CD4-positive, CD25-positive, alpha-beta regulatory T cell (primary cell): ENCODE data around the gene SLC2A2. TPM values are rescaled to one million over a fixed set of nuclear protein-coding genes. Genes with fewer than 3 reads are reported as not detected.

Experiments
- ATAC-seq, 2 donors: fragments of 150-1000 bp; cut with Tn5 transposase; one replicate each; pipeline ENCODE4 v1.10.0; 2021; ENCODE audit warnings: low read depth in 2 of 2, moderate number of reproducible peaks in 2 of 2, moderate library complexity in 1 of 2
- DNase-seq, 3 donors: peaks; one replicate each; pipeline versions ENCODE4 v3.0.0 to v3.0.0-alpha.2; 2012 to 2022; ENCODE audit warnings: mixed read lengths in 1 of 3
- H3K27ac ChIP-seq: one replicate; pipeline ENCODE4 v1.7.0; 2013; ENCODE audit warnings: mild to moderate bottlenecking, low read length; ENCODE audit not compliant: insufficient read depth, poor library complexity, severe bottlenecking
- H3K27me3 ChIP-seq: one replicate; pipeline ENCODE4 v1.7.0; 2013; ENCODE audit warnings: low read length; ENCODE audit not compliant: control insufficient read depth, insufficient read depth
- H3K36me3 ChIP-seq: one replicate; pipeline ENCODE4 v1.7.0; 2013; ENCODE audit warnings: mild to moderate bottlenecking, low read length, moderate library complexity; ENCODE audit not compliant: control insufficient read depth, insufficient read depth
- H3K4me1 ChIP-seq: 2 replicates; pipeline ENCODE4 v1.7.0; 2013; ENCODE audit warnings: mild to moderate bottlenecking, low read length; ENCODE audit not compliant: insufficient read depth, control insufficient read depth, poor library complexity, severe bottlenecking
- H3K4me3 ChIP-seq: one replicate; pipeline ENCODE4 v1.7.0; 2013; ENCODE audit warnings: low read depth, mild to moderate bottlenecking, low read length, moderate library complexity
- H3K9me3 ChIP-seq, 2 experiments: 1 replicate in 1 of 2; 2 replicates in 1 of 2; pipeline ENCODE4 v1.7.0; 2013; ENCODE audit warnings: low read length in 2 of 2, mild to moderate bottlenecking in 1 of 2, moderate library complexity in 1 of 2; ENCODE audit not compliant: control insufficient read depth in 2 of 2
- H3K27ac Mint-ChIP-seq, 3 donors: one replicate each; pipeline ENCODE4 v1.8.0; 2020 to 2022; ENCODE audit warnings: mild to moderate bottlenecking in 3 of 3, mixed read lengths in 3 of 3, moderate library complexity in 2 of 3
- H3K27me3 Mint-ChIP-seq: one replicate; pipeline ENCODE4 v1.8.0; 2022; ENCODE audit warnings: mild to moderate bottlenecking, mixed read lengths
- H3K36me3 Mint-ChIP-seq: one replicate; pipeline ENCODE4 v1.8.0; 2020; ENCODE audit warnings: mixed read lengths
- H3K4me1 Mint-ChIP-seq, 4 donors: one replicate each; pipeline ENCODE4 v1.8.0; 2020 to 2022; ENCODE audit warnings: mixed read lengths in 4 of 4, mild to moderate bottlenecking in 1 of 4
- H3K4me3 Mint-ChIP-seq, 4 donors: one replicate each; pipeline ENCODE4 v1.8.0; 2020 to 2022; ENCODE audit warnings: mild to moderate bottlenecking in 4 of 4, mixed read lengths in 4 of 4, moderate library complexity in 3 of 4
- H3K9me3 Mint-ChIP-seq, 7 donors: one replicate each; pipeline ENCODE4 v1.8.0; 2020 to 2022; ENCODE audit warnings: mixed read lengths in 7 of 7, mild to moderate bottlenecking in 3 of 7, moderate library complexity in 2 of 7
- polyA plus RNA-seq, 4 donors: library from polyadenylated mRNA; unstranded; fragments of 300-500 nt; fragmentation: Illumina TruSeq; gene quantifications; one replicate each; pipeline ENCODE4 v1.2.3, GENCODE V29; 2021
- total RNA-seq: library from RNA; stranded (reverse); gene quantifications from one replicate; pipeline ENCODE4 v1.2.3, GENCODE V29; 2022

The SLC2A2 gene
- total and polyA plus RNA-seq, 5 donors from 2014 or later: not detected

DNA sequence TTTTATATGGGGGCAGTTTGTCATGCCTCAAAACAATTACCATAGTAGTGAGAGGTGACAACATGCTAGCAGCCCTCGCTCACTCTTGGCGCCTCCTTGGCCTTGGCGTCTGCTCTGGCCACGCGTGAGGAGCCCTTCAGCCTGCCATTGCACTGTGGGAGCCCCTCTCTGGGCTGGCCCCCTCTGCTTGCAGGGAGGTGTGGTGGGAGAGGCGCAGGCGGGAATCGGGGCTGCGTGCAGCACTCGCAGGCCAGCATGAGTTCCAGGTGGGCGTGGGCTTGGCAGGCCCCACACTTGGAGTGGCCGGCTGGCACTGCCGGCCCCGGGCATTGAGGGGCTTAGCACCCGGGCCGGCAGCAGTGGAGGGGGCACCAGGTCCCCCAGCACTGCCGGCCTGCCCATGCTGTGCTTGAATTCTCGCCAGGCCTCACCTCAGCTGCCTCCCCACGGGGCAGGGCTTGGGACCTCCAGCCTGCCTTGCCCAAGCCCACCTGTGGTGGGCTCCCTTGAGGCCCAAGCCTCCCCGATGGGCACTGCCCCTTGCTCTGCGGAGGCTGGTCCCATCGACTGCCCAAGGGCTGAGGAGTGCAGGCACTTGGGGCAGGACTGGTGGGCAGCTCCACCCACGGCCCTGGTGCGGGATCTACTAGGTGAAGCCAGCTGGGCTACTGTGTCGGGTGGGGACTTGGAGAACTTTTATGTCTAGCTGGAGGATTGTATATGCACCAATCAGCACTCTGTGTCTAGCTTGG is 79.3 kb downstream of the SLC2A2 start:
- Histone ChIP-seq H3K27ac (no peak overlapping the region), H3K4me1 (no peaks in the 10 kb centered on the region), H3K27me3 (peaks cover 5% of the 10 kb centered on the region), H3K4me3 (no peak overlapping the region), H3K36me3 (no peaks in the 10 kb centered on the region), H3K9me3 (no peaks in the 10 kb centered on the region)
- Mint-ChIP-seq H3K36me3 (no peaks in the 10 kb centered on the region), H3K4me3 (no peak overlapping the region), H3K4me1 (no peaks in the 10 kb centered on the region), H3K9me3 (peaks cover 0 to 5% (median 0%) of the 10 kb centered on the region in 7 donors), H3K27me3 (peaks cover 29% of the 10 kb centered on the region), H3K27ac (no peak overlapping the region)
- ATAC-seq (no peak), DNase-seq (no peak)

Other genes starting within 250 kb of the SLC2A2 start
- gene RPL22L1, start 156.5 kb downstream of the SLC2A2 start, total RNA-seq: 43.6 TPM
- 10 to 100 TPM; 25.5 to 48.4 (median 40.4) TPM for gene RPL22L1, start 156.5 kb downstream of the SLC2A2 start, polyA plus RNA-seq
- 12.8 TPM for gene EIF5A2, start 118.1 kb downstream of the SLC2A2 start, total RNA-seq
- gene EIF5A2, start 118.1 kb downstream of the SLC2A2 start, polyA plus RNA-seq: 10 to 100 TPM in 3 of 4 donors, 1 to 10 TPM in 1; 8.0 to 22.1 (median 14.5) TPM